Hepatocyte (in vitro differentiated cells): ENCODE data around the gene AOAH.

Experiments
- CTCF ChIP-seq: fragments of 200-600 bp; sonication (generic); IDR thresholded peaks from 2 replicates; pipeline ENCODE4 v1.5.1; 2016; ENCODE audit warnings: antibody characterized with exemption, mild to moderate bottlenecking; ENCODE audit not compliant: poor library complexity
- EZH2phosphoT487 ChIP-seq: fragments of 200-600 bp; sonication (generic); IDR thresholded peaks from one replicate; pipeline ENCODE4 v1.6.1; 2018; ENCODE audit warnings: antibody characterized with exemption, mild to moderate bottlenecking, low read depth, moderate library complexity; ENCODE audit not compliant: unreplicated experiment, severe bottlenecking

GRCh38 chr7:36571190-36571560 is 153.1 kb downstream of the AOAH start:
- TF ChIP-seq CTCF (no peak), EZH2phosphoT487 (no peak)
